HG03442 (cell line): ENCODE data around the gene NEGR1.

Experiments
- ATAC-seq: cut with Tn5 transposase; IDR thresholded peaks from one replicate; pipeline ENCODE4 v1.9.1; 2021; ENCODE audit warnings: mild to moderate bottlenecking, moderate library complexity; ENCODE audit not compliant: unreplicated experiment

The NEGR1 gene

DNA sequence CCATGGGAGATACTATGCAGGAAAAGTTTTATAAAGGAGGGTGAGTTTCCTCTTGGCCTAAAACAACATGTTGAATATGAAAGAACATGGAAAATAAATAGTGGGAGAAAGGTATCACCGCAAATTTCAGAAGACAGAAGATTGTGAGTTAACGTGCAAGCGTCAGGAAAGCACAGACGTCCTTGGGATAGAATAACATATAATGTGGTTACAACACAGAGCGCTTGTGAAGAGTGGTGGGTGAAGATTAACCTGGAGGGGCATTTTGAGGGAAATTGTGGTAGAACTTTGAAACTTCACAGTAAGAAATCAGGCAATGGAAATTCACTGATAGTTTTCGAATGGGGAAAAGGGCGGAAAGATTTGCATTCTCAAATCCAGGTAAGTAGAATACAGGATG lies 47.3 kb downstream of the NEGR1 start:
- no peak for ATAC-seq

DNA sequence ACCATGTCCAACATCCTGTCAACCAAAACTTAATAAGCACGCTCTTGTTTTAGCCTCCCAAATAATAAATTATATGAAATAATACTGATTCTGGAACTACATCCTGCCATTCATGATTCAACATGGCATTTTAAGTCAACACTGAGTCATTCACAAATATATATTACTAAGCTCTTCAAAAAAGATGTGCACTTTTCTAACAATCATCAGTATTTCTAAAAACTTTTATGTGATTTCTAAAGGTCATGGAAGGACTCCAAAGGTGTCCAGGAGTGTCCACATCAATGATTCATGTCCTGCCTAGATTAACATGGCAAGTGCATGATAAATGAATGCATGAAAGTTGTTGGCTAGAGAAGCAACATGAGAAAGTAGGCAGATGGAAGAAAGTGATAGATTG lies 51.6 kb downstream of the NEGR1 start:
- ATAC-seq = no peak

- ATAC-seq = no peak
These were observed 52.4 kb downstream of the NEGR1 start for GRCh38 chr1:72229893-72230292.

GRCh38 chr1:72227667-72228066 lies 54.7 kb downstream of the NEGR1 start:
- no peak for ATAC-seq

DNA sequence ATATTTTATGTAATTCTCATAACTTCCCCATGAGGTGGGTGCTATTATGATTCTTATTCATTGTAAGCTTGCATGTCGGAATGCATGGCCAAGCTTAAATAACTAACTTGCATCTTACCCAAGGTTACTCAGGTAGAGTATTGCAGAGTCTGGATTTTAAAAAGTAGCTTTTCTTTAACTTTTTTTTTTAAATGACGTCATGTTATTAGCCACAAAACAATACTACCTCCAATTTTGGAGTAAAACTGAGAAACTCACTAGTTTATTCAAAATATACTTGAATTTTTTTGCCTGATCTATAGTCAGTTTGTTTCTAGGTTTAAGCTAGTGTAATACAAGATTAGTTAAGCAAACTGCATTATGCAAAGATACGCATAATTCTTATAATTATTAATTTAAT lies 57.8 kb downstream of the NEGR1 start:
- no peak for ATAC-seq

- ATAC-seq = no peak
These were observed 60.5 kb downstream of the NEGR1 start for GRCh38 chr1:72221811-72222210.

DNA sequence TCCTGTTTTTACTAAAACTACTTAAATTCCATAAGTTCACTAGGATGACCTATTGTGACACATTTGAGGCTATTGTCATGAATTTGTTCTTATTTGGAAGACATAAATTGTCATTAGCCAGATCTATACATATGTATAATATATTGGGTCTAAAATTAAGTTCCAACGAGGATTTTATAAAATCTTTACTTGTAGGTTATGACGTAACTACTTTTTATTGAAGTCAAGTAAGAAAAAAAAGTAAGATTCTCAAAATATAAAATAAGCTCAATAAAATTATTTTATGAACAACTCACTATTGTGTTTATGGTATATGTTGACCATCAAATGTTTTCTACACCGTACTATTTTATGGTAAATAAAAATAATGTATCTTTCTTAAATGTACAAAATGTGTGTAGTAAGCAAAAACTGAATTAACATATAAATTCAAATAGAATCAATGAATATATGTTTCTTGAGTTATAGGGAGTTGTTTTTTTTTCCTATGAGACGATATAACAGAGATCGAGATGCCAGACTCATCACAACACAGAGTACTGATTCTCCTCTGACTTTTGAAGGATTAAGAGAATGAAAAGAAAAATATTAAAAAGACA lies 64.1 kb downstream of the NEGR1 start:
- ATAC-seq = no peak

- no peak for ATAC-seq
These were observed 75.3 kb downstream of the NEGR1 start for GRCh38 chr1:72207059-72207458.

- no peak for ATAC-seq
These were observed 79.6 kb downstream of the NEGR1 start for GRCh38 chr1:72202761-72203160.

DNA sequence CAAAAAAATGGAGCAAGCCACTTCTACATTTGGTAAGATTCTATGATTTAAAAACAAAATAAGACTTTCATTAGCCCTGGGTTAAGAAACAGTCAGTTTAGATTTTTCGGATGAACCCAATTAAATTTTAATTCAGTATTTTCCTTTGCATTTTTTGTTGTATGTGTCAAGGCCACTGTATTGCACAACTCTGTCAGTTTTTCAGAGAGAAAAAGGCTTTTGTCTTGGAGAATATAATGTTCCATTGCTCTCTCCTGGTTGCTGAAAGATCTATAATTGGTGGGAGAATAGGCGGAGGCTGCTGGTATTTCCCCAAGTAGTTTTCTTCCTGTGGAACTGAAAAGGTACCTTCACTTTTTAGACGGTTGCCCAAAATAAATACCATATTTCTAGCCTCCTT lies 84.6 kb downstream of the NEGR1 start:
- no peak for ATAC-seq

GRCh38 chr1:72186733-72187307 lies 95.5 kb downstream of the NEGR1 start:
- no peak for ATAC-seq

GRCh38 chr1:72184099-72184701 lies 98.1 kb downstream of the NEGR1 start:
- no peak for ATAC-seq

DNA sequence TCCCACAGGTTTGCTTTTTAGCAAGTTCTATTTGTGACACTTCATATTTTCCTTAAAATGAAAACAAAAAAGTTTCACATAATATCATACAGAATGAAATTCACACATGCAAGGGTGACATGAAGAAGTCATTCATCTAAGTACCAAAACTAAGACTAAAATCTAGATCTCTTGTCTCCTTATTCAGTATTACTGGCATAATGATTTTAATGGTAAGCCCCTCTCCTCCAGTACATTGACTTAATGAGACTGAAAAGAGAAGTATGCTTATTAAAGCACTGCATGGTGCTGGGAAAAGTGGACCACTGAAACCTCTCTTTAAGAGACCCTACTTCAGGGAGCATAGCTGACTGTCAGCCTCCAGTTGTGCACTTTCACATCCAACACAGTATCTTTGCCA lies 99.5 kb downstream of the NEGR1 start:
- ATAC-seq = no peak

GRCh38 chr1:72178266-72178665 lies 104.1 kb downstream of the NEGR1 start:
- no peak for ATAC-seq

DNA sequence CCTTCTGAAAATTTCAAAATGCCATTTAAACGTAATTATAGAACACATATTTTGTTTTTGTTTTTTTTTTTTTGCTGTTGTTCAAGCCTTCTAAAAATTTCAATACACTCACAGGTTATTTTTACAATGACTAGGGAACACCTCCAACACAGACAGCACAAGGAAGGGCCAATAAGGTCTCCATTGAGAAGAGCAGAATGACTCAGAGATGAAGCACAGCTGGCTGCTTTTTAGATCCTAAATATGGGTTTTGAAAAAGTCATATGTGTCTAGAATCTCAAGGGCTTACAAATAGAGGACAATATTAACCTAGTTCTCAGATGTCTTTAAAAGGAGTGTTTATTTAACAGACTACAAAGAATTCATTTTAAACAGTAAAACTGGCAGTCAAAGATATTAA lies 104.6 kb downstream of the NEGR1 start:
- ATAC-seq = no peak

- ATAC-seq = no peak
These were observed 112.1 kb downstream of the NEGR1 start for GRCh38 chr1:72170246-72170645.

DNA sequence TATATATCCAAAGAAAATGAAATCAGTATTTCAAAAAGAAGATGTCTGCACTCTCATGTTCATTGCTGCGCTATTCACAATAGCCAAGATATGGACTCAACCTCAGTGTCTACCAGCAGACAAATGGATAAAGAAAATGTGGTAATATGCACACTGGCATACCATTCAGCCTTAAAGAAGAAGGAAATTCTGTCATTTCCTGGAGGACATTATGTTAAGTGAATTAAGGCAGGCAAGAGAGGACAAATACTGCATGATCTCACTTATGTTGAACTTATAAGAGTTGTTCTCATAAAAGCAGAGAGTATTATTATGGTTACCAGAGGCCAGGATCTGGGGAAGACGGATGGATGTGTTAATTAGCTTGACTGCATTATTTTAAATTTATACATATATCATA lies 115.9 kb downstream of the NEGR1 start:
- no peak for ATAC-seq

DNA sequence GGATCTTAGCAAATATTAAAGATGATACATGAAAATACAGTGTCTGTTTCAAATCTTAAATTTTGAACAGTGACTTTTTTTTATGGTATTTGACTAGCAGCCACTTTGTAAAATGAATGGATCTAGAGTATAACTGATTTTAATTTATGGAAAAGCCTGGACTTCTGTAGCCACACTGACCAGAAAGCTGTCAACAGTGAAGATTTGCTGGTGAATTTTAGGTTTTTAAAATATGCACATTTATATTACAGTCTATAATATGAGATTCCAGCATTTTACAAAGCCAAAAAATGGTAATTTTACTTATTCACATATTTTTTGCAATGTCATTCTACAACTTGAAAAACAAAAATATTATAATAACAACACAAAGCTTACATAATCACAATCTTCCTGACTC lies 131.8 kb downstream of the NEGR1 start:
- ATAC-seq = no peak

DNA sequence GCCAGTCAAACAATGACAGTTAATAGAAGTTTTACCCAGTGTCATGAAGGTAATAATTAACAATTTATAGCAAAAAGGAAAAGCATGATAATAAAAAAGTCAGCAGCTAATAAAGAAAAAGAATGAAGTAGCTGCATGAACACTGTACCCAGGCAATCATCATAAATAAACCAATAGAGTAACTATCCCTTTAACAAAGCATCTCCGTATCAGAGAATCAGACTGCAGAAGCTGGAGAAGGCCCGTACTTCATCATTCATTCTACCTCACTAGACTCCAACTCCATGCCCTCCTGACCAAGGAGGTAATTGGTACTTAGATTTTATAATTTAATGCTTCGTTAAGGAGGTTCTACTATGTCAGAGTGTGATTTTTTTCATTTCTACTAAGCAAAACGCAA lies 140.5 kb downstream of the NEGR1 start:
- ATAC-seq = no peak

- no peak for ATAC-seq
These were observed 142.1 kb downstream of the NEGR1 start for GRCh38 chr1:72140222-72140621.

DNA sequence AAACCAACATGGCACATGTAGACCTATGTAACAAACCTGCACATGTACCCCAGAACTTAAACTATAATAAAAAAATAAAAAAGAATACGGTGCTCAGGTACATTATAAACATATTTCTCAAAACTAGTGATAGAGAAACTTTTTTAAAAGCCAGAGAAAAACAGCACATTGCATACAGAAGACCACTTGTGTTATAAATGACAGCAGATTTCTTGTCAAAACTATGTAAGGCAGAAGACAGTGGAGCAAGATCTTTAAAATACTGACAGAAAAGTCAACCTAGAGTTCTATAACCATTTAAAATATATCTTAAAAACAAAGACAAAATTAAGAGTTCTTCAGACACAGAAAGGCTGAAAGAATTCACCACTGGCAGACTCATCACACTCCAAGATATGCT lies 144.7 kb downstream of the NEGR1 start:
- ATAC-seq = no peak

GRCh38 chr1:72129869-72130268 lies 152.5 kb downstream of the NEGR1 start:
- ATAC-seq = no peak
